Neural progenitor cell (in vitro differentiated cells): ENCODE data around the gene OR1N1. TPM values are rescaled to one million over a fixed set of nuclear protein-coding genes. Genes with fewer than 3 reads are reported as not detected.

Source experiments
- DNase-seq: peaks from one replicate; pipeline ENCODE4 v3.0.0-alpha.2; 2016; ENCODE audit warnings: low spot score
- H2AFZ ChIP-seq: fragments of 200-600 bp; sonication (generic); replicated peaks from 2 replicates; pipeline ENCODE4 v1.6.1; 2016; ENCODE audit warnings: antibody characterized with exemption
- H3F3A ChIP-seq: fragments of 200-600 bp; sonication (generic); 2 replicates; pipeline ENCODE4 v1.6.1; 2016; ENCODE audit warnings: antibody characterized with exemption, low read depth
- H3K27ac ChIP-seq: fragments of 200-600 bp; sonication (generic); 2 replicates; pipeline ENCODE4 v1.5.1; 2016; ENCODE audit warnings: mild to moderate bottlenecking
- H3K27me3 ChIP-seq: fragments of 200-600 bp; sonication (generic); 2 replicates; pipeline ENCODE4 v1.6.1; 2016; ENCODE audit warnings: mild to moderate bottlenecking, moderate library complexity
- H3K36me3 ChIP-seq: fragments of 200-600 bp; sonication (generic); 2 replicates; pipeline ENCODE4 v1.5.1; 2016
- H3K4me1 ChIP-seq: fragments of 200-600 bp; sonication (generic); 2 replicates; pipeline ENCODE4 v1.6.1; 2016; ENCODE audit warnings: mixed run types
- H3K4me2 ChIP-seq: fragments of 200-600 bp; sonication (generic); 2 replicates; pipeline ENCODE4 v1.6.1; 2016
- H3K4me3 ChIP-seq: fragments of 200-600 bp; sonication (generic); 2 replicates; pipeline ENCODE4 v1.5.1; 2016
- H3K79me2 ChIP-seq: fragments of 200-600 bp; sonication (generic); 2 replicates; pipeline ENCODE4 v1.6.1; 2016; ENCODE audit warnings: low read depth
- H3K9ac ChIP-seq: fragments of 200-600 bp; sonication (generic); 2 replicates; pipeline ENCODE4 v1.6.1; 2016
- H3K9me3 ChIP-seq: fragments of 200-600 bp; sonication (generic); 2 replicates; pipeline ENCODE4 v1.5.1; 2016; ENCODE audit warnings: low read depth
- H4K20me1 ChIP-seq: fragments of 200-600 bp; sonication (generic); 2 replicates; pipeline ENCODE4 v1.6.1; 2016; ENCODE audit warnings: low read depth
- H3K27ac Mint-ChIP-seq: 3 replicates; pipeline ENCODE4 v1.8.0; 2021; ENCODE audit warnings: mixed read lengths
- H3K27me3 Mint-ChIP-seq: 2 replicates; pipeline ENCODE4 v1.8.0; 2022; ENCODE audit warnings: low read depth, mild to moderate bottlenecking, inconsistent platforms, moderate library complexity, mixed read lengths; ENCODE audit not compliant: insufficient read depth
- H3K36me3 Mint-ChIP-seq: 3 replicates; pipeline ENCODE4 v1.8.0; 2021; ENCODE audit warnings: mixed read lengths
- H3K4me1 Mint-ChIP-seq: 3 replicates; pipeline ENCODE4 v1.8.0; 2021; ENCODE audit warnings: mixed read lengths
- H3K4me3 Mint-ChIP-seq: 3 replicates; pipeline ENCODE4 v1.8.0; 2021; ENCODE audit warnings: mild to moderate bottlenecking, moderate library complexity, mixed read lengths
- H3K9me3 Mint-ChIP-seq: 3 replicates; pipeline ENCODE4 v1.8.0; 2020; ENCODE audit warnings: mixed read lengths
- EZH2 ChIP-seq: fragments of 200-600 bp; sonication (generic); IDR thresholded peaks from 2 replicates; pipeline ENCODE4 v1.6.1; 2017; ENCODE audit warnings: antibody characterized with exemption, mild to moderate bottlenecking, moderate library complexity
- EZH2phosphoT487 ChIP-seq: fragments of 200-600 bp; sonication (generic); IDR thresholded peaks from 2 replicates; pipeline ENCODE4 v1.6.1; 2017; ENCODE audit warnings: antibody characterized with exemption
- total RNA-seq: library from RNA; depleted of rRNA; stranded (reverse); fragments of >200 nt; gene quantifications from 2 replicates; pipeline ENCODE4 v1.2.3, GENCODE V29; 2015; ENCODE audit warnings: low replicate concordance
- TF ChIP-seq, protein P1 (sequence below): fragments of 200-600 bp; sonication (generic); IDR thresholded peaks from 2 replicates; pipeline ENCODE4 v1.5.1; 2017; ENCODE audit warnings: antibody characterized with exemption, mild to moderate bottlenecking

OR1N1 gene
- total RNA-seq, 1 donor from 2014 or later, result not detected

DNA sequence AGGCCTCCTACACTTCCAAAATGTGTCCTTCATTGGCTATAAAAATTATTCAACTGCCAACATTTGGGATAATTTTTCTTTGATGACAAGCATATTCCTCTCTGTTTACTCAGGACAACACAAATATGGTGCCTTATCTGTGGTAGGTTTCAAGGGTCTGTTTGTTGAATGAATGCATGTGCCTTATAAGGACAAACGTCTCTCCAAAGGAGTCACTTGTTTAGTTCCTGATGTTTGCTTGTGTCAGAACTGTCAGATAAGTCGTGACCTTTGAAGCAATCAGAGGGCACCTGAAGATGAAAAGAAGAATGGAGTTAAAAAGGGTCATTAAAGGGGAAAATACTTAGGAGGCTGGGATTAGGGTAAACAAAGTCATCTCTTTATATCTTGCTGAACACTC lies 20.1 kb downstream of the OR1N1 start:
- no peaks in the 10 kb centered on the region for H3K36me3 ChIP-seq
- TF ChIP-seq, protein P1, sequence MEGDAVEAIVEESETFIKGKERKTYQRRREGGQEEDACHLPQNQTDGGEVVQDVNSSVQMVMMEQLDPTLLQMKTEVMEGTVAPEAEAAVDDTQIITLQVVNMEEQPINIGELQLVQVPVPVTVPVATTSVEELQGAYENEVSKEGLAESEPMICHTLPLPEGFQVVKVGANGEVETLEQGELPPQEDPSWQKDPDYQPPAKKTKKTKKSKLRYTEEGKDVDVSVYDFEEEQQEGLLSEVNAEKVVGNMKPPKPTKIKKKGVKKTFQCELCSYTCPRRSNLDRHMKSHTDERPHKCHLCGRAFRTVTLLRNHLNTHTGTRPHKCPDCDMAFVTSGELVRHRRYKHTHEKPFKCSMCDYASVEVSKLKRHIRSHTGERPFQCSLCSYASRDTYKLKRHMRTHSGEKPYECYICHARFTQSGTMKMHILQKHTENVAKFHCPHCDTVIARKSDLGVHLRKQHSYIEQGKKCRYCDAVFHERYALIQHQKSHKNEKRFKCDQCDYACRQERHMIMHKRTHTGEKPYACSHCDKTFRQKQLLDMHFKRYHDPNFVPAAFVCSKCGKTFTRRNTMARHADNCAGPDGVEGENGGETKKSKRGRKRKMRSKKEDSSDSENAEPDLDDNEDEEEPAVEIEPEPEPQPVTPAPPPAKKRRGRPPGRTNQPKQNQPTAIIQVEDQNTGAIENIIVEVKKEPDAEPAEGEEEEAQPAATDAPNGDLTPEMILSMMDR, result no peak
- TF ChIP-seq EZH2phosphoT487, result no peak
- TF ChIP-seq EZH2, result no peak
- H3K4me3 Mint-ChIP-seq, result no peak overlapping the region
- H3K27ac Mint-ChIP-seq, result no peak overlapping the region
- no peak overlapping the region for H2AFZ ChIP-seq
- H3K9me3 ChIP-seq, result peaks cover 2% of the 10 kb centered on the region
- H3K4me1 Mint-ChIP-seq, result no peaks in the 10 kb centered on the region
- H3K27ac ChIP-seq, result no peak overlapping the region
- no peak for DNase-seq
- H3F3A ChIP-seq, result no peaks in the 10 kb centered on the region
- H3K9me3 Mint-ChIP-seq, result no peaks in the 10 kb centered on the region
- H3K4me2 ChIP-seq, result no peak overlapping the region
- no peak overlapping the region for H3K4me3 ChIP-seq
- no peaks in the 10 kb centered on the region for H3K4me1 ChIP-seq
- no peaks in the 10 kb centered on the region for H4K20me1 ChIP-seq
- H3K27me3 ChIP-seq, result no peaks in the 10 kb centered on the region
- peaks cover 8% of the 10 kb centered on the region for H3K27me3 Mint-ChIP-seq
- H3K36me3 Mint-ChIP-seq, result no peaks in the 10 kb centered on the region
- no peaks in the 10 kb centered on the region for H3K79me2 ChIP-seq
- H3K9ac ChIP-seq, result no peak overlapping the region

DNA sequence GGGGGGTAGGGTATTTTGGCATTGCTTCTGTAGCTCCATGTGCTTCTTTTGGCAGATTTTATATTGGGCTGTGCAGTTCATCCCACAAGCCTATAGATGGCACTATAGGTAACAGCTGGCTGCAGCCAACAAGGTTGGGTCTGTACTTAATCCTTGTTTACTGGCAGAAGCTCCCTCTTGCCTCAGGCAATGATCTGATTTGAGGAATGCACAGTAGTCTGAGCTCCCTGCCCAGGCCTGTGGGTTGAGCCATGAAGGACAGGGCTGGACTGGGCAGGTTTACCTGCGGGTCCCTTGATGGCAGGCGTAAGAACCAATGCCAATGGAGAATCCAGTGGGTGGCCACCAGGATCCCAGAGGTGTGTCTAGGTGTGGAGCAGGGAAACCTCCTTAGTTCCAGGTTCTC lies 28.2 kb downstream of the OR1N1 start:
- H3K36me3 Mint-ChIP-seq, result no peaks in the 10 kb centered on the region
- H2AFZ ChIP-seq, result no peak overlapping the region
- H4K20me1 ChIP-seq, result no peaks in the 10 kb centered on the region
- DNase-seq, result peak; percentile 24
- H3K4me1 Mint-ChIP-seq, result no peaks in the 10 kb centered on the region
- no peak overlapping the region for H3K27ac Mint-ChIP-seq
- no peaks in the 10 kb centered on the region for H3K27me3 ChIP-seq
- H3K27me3 Mint-ChIP-seq, result peaks cover 10% of the 10 kb centered on the region
- H3K4me3 Mint-ChIP-seq, result no peak overlapping the region
- no peak overlapping the region for H3K4me2 ChIP-seq
- no peak overlapping the region for H3K4me3 ChIP-seq
- no peaks in the 10 kb centered on the region for H3K9me3 Mint-ChIP-seq
- H3K36me3 ChIP-seq, result no peaks in the 10 kb centered on the region
- no peaks in the 10 kb centered on the region for H3K79me2 ChIP-seq
- no peaks in the 10 kb centered on the region for H3K9me3 ChIP-seq
- TF ChIP-seq, protein P1, result peak; percentile 64
- no peak for TF ChIP-seq EZH2phosphoT487
- no peak overlapping the region for H3K27ac ChIP-seq
- no peaks in the 10 kb centered on the region for H3K4me1 ChIP-seq
- H3K9ac ChIP-seq, result no peak overlapping the region
- H3F3A ChIP-seq, result no peaks in the 10 kb centered on the region

DNA sequence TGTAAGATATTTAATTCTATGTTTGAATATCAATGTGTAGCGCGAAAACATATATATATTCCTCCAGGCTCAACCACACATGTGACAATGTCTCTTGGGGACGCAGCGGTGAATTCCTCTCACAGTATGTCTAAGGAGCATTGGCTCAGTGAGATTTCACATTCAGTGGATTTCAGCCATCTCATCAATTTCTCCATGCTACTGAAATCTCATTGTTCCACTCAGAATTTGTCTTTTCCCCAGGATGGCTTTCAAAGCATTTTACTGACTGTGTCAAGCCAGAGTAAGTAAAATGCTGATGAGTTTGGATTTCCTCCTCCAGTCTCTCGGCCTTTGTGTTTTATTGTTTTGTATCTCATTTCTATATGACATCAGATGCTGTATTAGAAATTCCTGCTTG lies 48.0 kb downstream of the OR1N1 start:
- H3K4me1 ChIP-seq, result no peaks in the 10 kb centered on the region
- TF ChIP-seq EZH2phosphoT487 (no peak), EZH2 (no peak)
- TF ChIP-seq, protein P1, result no peak
- no peaks in the 10 kb centered on the region for H3K36me3 ChIP-seq
- DNase-seq, result no peak
- H3K79me2 ChIP-seq, result no peaks in the 10 kb centered on the region
- Mint-ChIP-seq H3K4me3 (no peak overlapping the region), H3K9me3 (no peaks in the 10 kb centered on the region), H3K27me3 (peaks cover 11% of the 10 kb centered on the region), H3K27ac (no peak overlapping the region), H3K4me1 (no peaks in the 10 kb centered on the region), H3K36me3 (no peaks in the 10 kb centered on the region)
- H2AFZ ChIP-seq, result no peak overlapping the region
- no peaks in the 10 kb centered on the region for H4K20me1 ChIP-seq
- H3K9me3 ChIP-seq, result no peaks in the 10 kb centered on the region
- no peaks in the 10 kb centered on the region for H3F3A ChIP-seq
- H3K27me3 ChIP-seq, result no peaks in the 10 kb centered on the region
- H3K4me2 ChIP-seq, result no peak overlapping the region
- H3K4me3 ChIP-seq, result no peak overlapping the region
- H3K9ac ChIP-seq, result no peak overlapping the region
- H3K27ac ChIP-seq, result no peak overlapping the region
